PC-9 (cell line): Measurements from ENCODE around the gene BMI1.

Experiments
- EZH2 ChIP-seq: fragments of 200-600 bp; sonication (generic); IDR thresholded peaks from 2 replicates; pipeline ENCODE4 v1.8.0; 2017; ENCODE audit warnings: antibody characterized with exemption, low read depth
- TF ChIP-seq, protein P1 (sequence below): fragments of 200-600 bp; sonication (generic); conservative IDR thresholded peaks from 2 replicates; pipeline ENCODE4 v1.6.1; 2017; ENCODE audit warnings: mixed run types, antibody characterized with exemption, mild to moderate bottlenecking, moderate library complexity

- TF ChIP-seq, protein P1, sequence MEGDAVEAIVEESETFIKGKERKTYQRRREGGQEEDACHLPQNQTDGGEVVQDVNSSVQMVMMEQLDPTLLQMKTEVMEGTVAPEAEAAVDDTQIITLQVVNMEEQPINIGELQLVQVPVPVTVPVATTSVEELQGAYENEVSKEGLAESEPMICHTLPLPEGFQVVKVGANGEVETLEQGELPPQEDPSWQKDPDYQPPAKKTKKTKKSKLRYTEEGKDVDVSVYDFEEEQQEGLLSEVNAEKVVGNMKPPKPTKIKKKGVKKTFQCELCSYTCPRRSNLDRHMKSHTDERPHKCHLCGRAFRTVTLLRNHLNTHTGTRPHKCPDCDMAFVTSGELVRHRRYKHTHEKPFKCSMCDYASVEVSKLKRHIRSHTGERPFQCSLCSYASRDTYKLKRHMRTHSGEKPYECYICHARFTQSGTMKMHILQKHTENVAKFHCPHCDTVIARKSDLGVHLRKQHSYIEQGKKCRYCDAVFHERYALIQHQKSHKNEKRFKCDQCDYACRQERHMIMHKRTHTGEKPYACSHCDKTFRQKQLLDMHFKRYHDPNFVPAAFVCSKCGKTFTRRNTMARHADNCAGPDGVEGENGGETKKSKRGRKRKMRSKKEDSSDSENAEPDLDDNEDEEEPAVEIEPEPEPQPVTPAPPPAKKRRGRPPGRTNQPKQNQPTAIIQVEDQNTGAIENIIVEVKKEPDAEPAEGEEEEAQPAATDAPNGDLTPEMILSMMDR = no peak
- no peak for TF ChIP-seq EZH2
These were observed 48.1 kb downstream of the BMI1 start for GRCh38 chr10:22368981-22369380.
